Osteoblast (primary cell): ENCODE data around the gene APBA2. TPM values are rescaled to one million over a fixed set of nuclear protein-coding genes. Genes with fewer than 3 reads are reported as not detected.

Source experiments
- DNase-seq: peaks from one replicate; pipeline ENCODE4 v3.0.0; 2011; ENCODE audit warnings: low spot score, mixed read lengths; ENCODE audit not compliant: insufficient read length; ENCODE audit errors: missing footprints
- H2AFZ ChIP-seq: 2 replicates; pipeline ENCODE4 v1.6.0; 2011; ENCODE audit warnings: mild to moderate bottlenecking, low read length
- H3K27ac ChIP-seq: 2 replicates; pipeline ENCODE4 v1.5.1; 2011; ENCODE audit warnings: mild to moderate bottlenecking, low read depth, low read length, moderate library complexity
- H3K27me3 ChIP-seq: 2 replicates; pipeline ENCODE4 v1.6.0; 2012; ENCODE audit warnings: mild to moderate bottlenecking, control low read depth, inconsistent platforms, low read length, moderate library complexity; ENCODE audit not compliant: insufficient read depth
- H3K36me3 ChIP-seq: 2 replicates; pipeline ENCODE4 v1.5.1; 2011; ENCODE audit warnings: mild to moderate bottlenecking, low read length, control low read depth, moderate library complexity; ENCODE audit not compliant: insufficient read depth
- H3K4me1 ChIP-seq: 2 replicates; pipeline ENCODE4 v1.5.1; 2011; ENCODE audit warnings: mild to moderate bottlenecking, low read length, control low read depth, moderate library complexity; ENCODE audit not compliant: insufficient read depth
- H3K4me2 ChIP-seq: 2 replicates; pipeline ENCODE4 v1.6.0; 2011; ENCODE audit warnings: mild to moderate bottlenecking, low read length; ENCODE audit not compliant: insufficient read depth
- H3K4me3 ChIP-seq: fragments of 200-600 bp; sonication (generic); 3 replicates; pipeline ENCODE4 v1.5.1; 2012; ENCODE audit warnings: mild to moderate bottlenecking, low read length, inconsistent platforms; ENCODE audit not compliant: insufficient read depth
- H3K79me2 ChIP-seq: 2 replicates; pipeline ENCODE4 v1.6.0; 2012; ENCODE audit warnings: mild to moderate bottlenecking, low read length, control low read depth, inconsistent platforms; ENCODE audit not compliant: insufficient read depth
- H3K9me3 ChIP-seq: 2 replicates; pipeline ENCODE4 v1.5.1; 2011; ENCODE audit warnings: low read depth, low read length, control low read depth
- H4K20me1 ChIP-seq: 2 replicates; pipeline ENCODE4 v1.6.0; 2012; ENCODE audit warnings: mild to moderate bottlenecking, low read length, control low read depth; ENCODE audit not compliant: insufficient read depth
- CTCF ChIP-seq: IDR thresholded peaks from 2 replicates; pipeline ENCODE4 v1.5.1; 2011; ENCODE audit warnings: mild to moderate bottlenecking, low read depth, low read length, moderate library complexity; ENCODE audit errors: extremely low read depth
- total RNA-seq: library from RNA; depleted of rRNA; stranded (reverse); fragments of >200 nt; gene quantifications from 2 replicates; pipeline ENCODE4 v1.2.3, GENCODE V29; 2012

Gene APBA2
- total RNA-seq, 1 donor: 6.2 TPM

DNA sequence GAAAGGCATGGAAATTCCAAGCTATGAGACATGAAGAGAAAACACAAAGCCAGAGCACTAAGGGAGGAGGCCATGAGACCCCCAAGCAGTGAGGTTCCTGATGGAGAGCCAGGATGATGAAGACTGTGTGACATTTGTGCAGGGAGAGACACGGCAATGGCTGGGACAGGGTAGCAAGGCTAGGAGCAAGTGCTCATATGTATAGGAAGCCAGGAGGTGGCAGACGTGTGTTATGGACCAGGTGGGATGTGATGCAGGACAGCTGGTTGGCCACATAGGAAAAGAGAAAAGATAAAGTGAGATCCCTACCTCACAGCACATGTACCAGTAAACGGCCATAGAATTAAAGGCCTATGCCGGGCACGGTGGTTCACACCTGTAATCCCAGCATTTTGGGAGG is 112.7 kb downstream of the APBA2 start:
- no peaks in the 10 kb centered on the region for H3K79me2 ChIP-seq
- H3K27ac ChIP-seq: no peak overlapping the region
- no peak overlapping the region for H2AFZ ChIP-seq
- no peaks in the 10 kb centered on the region for H3K4me1 ChIP-seq
- no peaks in the 10 kb centered on the region for H3K9me3 ChIP-seq
- H3K27me3 ChIP-seq: no peaks in the 10 kb centered on the region
- no peaks in the 10 kb centered on the region for H3K36me3 ChIP-seq
- H4K20me1 ChIP-seq: no peaks in the 10 kb centered on the region
- DNase-seq: peak; percentile 72
- no peak overlapping the region for H3K4me2 ChIP-seq
- TF ChIP-seq CTCF: no peak
- H3K4me3 ChIP-seq: no peak overlapping the region

DNA sequence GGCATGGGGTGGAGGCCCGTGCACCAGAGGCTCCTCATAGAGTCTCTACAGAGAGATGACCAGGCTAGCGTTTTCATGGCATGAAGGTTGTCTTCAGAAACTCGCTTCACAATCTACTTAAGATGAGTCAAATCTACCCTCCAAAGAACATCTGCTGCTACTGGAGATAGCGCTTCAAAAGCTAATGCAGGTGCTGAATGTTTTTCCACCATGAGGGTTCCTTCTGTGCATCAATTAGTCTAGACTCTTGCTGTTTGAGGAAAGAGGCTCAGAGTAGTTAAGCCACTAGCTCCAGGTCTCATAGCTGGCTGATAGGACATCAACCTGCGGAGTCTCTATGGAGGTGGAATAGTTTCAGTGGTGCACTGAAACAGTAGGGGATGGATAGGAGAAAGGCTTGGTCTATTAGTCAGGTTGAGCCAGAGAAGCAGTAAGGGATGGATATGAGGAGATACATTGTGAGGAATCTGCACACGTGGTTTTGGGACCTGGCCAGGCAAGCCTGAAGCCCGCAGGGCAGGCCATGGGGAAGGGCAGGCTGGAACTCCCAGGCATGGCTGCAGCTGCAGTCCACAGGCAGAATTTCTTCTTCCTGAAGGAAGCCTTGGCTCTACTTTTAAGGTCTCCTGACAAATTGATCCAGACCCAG is 117.5 kb downstream of the APBA2 start:
- H3K4me2 ChIP-seq: no peak overlapping the region
- peak; percentile 76 for DNase-seq
- H3K36me3 ChIP-seq: no peaks in the 10 kb centered on the region
- H3K27me3 ChIP-seq: no peaks in the 10 kb centered on the region
- no peak for TF ChIP-seq CTCF
- H3K4me1 ChIP-seq: no peaks in the 10 kb centered on the region
- H2AFZ ChIP-seq: no peak overlapping the region
- no peaks in the 10 kb centered on the region for H3K9me3 ChIP-seq
- no peaks in the 10 kb centered on the region for H4K20me1 ChIP-seq
- H3K27ac ChIP-seq: no peak overlapping the region
- no peaks in the 10 kb centered on the region for H3K79me2 ChIP-seq
- no peak overlapping the region for H3K4me3 ChIP-seq

DNA sequence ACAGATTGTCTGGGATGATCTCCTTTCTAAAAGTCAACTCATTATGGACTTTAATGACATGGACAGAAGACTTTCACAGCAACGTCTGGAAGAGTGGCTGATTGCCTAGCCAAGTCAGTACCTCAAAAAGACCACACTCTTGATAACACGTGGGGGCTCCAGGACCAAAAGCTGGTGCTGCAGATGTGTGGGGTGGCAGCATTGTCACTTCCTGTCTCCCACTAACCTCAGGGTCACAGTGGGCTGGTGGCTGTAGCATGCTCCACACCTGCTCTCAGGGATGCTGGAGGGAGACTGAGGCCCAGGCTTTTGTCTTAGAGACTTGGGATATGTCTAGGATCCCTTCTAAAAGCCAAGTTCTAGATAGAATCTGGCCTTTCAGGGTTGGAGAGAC is 118.1 kb downstream of the APBA2 start:
- H3K36me3 ChIP-seq: no peaks in the 10 kb centered on the region
- no peak overlapping the region for H3K27ac ChIP-seq
- no peaks in the 10 kb centered on the region for H3K27me3 ChIP-seq
- no peak for DNase-seq
- H3K4me2 ChIP-seq: no peak overlapping the region
- no peaks in the 10 kb centered on the region for H4K20me1 ChIP-seq
- no peak overlapping the region for H3K4me3 ChIP-seq
- no peaks in the 10 kb centered on the region for H3K4me1 ChIP-seq
- no peaks in the 10 kb centered on the region for H3K79me2 ChIP-seq
- no peak overlapping the region for H2AFZ ChIP-seq
- no peak for TF ChIP-seq CTCF
- H3K9me3 ChIP-seq: no peaks in the 10 kb centered on the region

DNA sequence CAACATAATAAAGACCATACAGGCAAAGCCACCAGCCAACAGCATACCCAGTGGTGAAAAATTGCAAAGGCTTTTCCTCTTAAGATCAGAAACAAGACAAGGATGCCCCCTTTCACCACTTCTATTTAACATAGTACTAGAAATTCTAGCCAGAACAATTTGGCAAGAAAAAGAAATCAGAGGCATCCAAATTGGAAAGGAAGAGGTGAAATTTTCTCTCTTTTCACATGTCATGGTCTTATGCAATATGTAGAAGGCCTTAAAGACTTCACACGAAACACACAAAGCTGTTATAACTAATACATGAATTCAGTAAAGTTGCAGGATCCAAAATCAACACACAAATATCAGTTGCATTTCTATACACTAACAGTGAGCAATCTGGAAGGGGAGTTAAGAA is 120.2 kb downstream of the APBA2 start:
- no peaks in the 10 kb centered on the region for H3K27me3 ChIP-seq
- DNase-seq: no peak
- no peak overlapping the region for H2AFZ ChIP-seq
- no peak overlapping the region for H3K4me3 ChIP-seq
- H3K27ac ChIP-seq: no peak overlapping the region
- no peaks in the 10 kb centered on the region for H3K36me3 ChIP-seq
- H3K9me3 ChIP-seq: no peaks in the 10 kb centered on the region
- no peaks in the 10 kb centered on the region for H3K79me2 ChIP-seq
- TF ChIP-seq CTCF: no peak
- no peaks in the 10 kb centered on the region for H3K4me1 ChIP-seq
- H3K4me2 ChIP-seq: no peak overlapping the region
- H4K20me1 ChIP-seq: no peaks in the 10 kb centered on the region
